ENCODE data around the gene HLA-E. TPM values are rescaled to one million over a fixed set of nuclear protein-coding genes. Genes with fewer than 3 reads are reported as not detected.
"Not testable (repeated sequence)": the region's sequence is repeated elsewhere in the genome, so short reads cannot be mapped to it uniquely, and the experiment has no call there.

The HLA-E gene
- total RNA-seq, 1 experiment from 2014 or later = 47.0 TPM

DNA sequence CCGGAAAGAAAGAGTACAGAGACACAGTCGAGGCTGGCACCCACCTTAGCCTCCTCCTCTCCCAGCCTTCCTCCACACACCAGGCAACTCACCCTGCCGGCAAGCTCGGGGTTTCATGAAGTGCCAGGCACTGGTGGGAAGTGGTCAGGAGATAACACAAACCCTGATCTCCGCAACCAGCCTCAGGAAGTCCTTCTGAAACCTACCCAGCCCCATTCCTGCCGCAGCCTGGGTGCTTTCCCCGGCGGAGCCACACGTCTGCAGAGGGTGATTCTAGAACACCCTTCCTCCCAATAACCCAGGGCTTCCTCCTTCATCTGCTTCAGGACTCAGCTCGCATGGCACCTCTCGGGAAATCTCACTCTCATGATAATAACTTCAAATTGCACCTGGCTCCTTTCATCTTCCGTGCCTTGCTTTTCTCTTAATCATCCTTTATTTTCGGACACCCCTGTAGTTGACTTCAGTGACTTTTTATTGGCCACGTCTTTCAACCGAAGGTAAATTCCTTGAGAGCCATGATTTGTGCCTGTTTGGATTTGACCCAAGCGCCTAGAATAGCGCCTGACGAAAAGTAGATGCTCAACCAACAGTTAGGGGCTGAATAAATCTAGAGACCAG is 8.7 kb upstream of the HLA-E start:
- no TSS peak for BruUV-seq (replicated peaks)
- H3K9me3 ChIP-seq = no peaks in the 10 kb centered on the region
- Mint-ChIP-seq H3K27me3 (ENCODE audit: insufficient read depth, unreplicated experiment) (peaks cover 30% of the 10 kb centered on the region), H3K9me3 (ENCODE audit: unreplicated experiment) (no peaks in the 10 kb centered on the region), H3K36me3 (ENCODE audit: insufficient read depth, unreplicated experiment) (no peaks in the 10 kb centered on the region), H3K4me3 (ENCODE audit: unreplicated experiment) (peak overlapping the region; percentile 13), H3K27ac (ENCODE audit: unreplicated experiment) (no peak overlapping the region), H3K4me1 (ENCODE audit: low read depth, unreplicated experiment) (peaks cover 11% of the 10 kb centered on the region)
- POLR2A ChIA-PET = no interaction called here
- H3K27me3 ChIP-seq (replicated peaks; ENCODE audit: control insufficient read depth, insufficient read depth, low read length) = peaks cover 4% of the 10 kb centered on the region
- no peak overlapping the region for H3K4me3 ChIP-seq (ENCODE audit: low read depth, low read length)
- CTCF ChIA-PET = interaction anchor here (0.9 to 1.9 kb wide), 2 partner anchors 64 to 65 kb away, joined by 3 to 60 read pairs; no protein-coding TSS in a partner anchor
- intact Hi-C loops (cut with micrococcal nuclease; ENCODE audit: unreplicated experiment) = loop anchor here (5.0 kb wide), 2 partner anchors 192 to 607 kb away; partner anchors contain the start of gene DHX16
- H3K4me1 ChIP-seq = peaks cover 16% of the 10 kb centered on the region
- no peak for DNase-seq
- no peak for TF ChIP-seq CTCF (IDR thresholded peaks at IDR 0.05; ENCODE audit: insufficient read depth in 1 of 2, low read depth in 1 of 2, low read length in 1 of 2, severe bottlenecking in 1 of 2, unreplicated experiment in 1 of 2)
- no peaks in the 10 kb centered on the region for H3K36me3 ChIP-seq (ENCODE audit: control insufficient read depth, insufficient read depth, low read length)

GRCh38 chr6:30481211-30481964 is 7.9 kb upstream of the HLA-E start:
- H3K9me3 ChIP-seq = no peaks in the 10 kb centered on the region
- peaks cover 11% of the 10 kb centered on the region for H3K4me1 Mint-ChIP-seq (ENCODE audit: low read depth, unreplicated experiment)
- ChIA-PET POLR2A (interaction anchor here (1.0 kb wide), 1 partner anchor 90 kb away, joined by 3 read pairs; the partner anchor contains the start of gene ABCF1), CTCF (interaction anchor here (1.0 to 1.9 kb wide), 17 partner anchors 14 to 348 kb away, joined by 3 to 60 read pairs (median 6); partner anchors contain the start of genes ABCF1, GNL1 and PRR3)
- H3K27me3 Mint-ChIP-seq (ENCODE audit: insufficient read depth, unreplicated experiment) = peaks cover 27% of the 10 kb centered on the region
- no peak for DNase-seq
- BruUV-seq (replicated peaks) = no TSS peak
- no peaks in the 10 kb centered on the region for H3K9me3 Mint-ChIP-seq (ENCODE audit: unreplicated experiment)
- H3K27me3 ChIP-seq (replicated peaks; ENCODE audit: control insufficient read depth, insufficient read depth, low read length) = peaks cover 4% of the 10 kb centered on the region
- peak overlapping the region; percentile 21 for H3K4me3 ChIP-seq (ENCODE audit: low read depth, low read length)
- peaks cover 16% of the 10 kb centered on the region for H3K4me1 ChIP-seq
- TF ChIP-seq CTCF (IDR thresholded peaks at IDR 0.05; ENCODE audit: insufficient read depth in 1 of 2, low read depth in 1 of 2, low read length in 1 of 2, severe bottlenecking in 1 of 2, unreplicated experiment in 1 of 2) = peak in 1 of 2 experiments; percentile 15
- H3K36me3 ChIP-seq (ENCODE audit: control insufficient read depth, insufficient read depth, low read length) = no peaks in the 10 kb centered on the region
- peak overlapping the region; percentile 13 for H3K4me3 Mint-ChIP-seq (ENCODE audit: unreplicated experiment)
- H3K36me3 Mint-ChIP-seq (ENCODE audit: insufficient read depth, unreplicated experiment) = no peaks in the 10 kb centered on the region
- intact Hi-C loops (cut with micrococcal nuclease; ENCODE audit: unreplicated experiment) = loop anchor here (5.0 kb wide), 2 partner anchors 191 to 606 kb away; partner anchors contain the start of gene DHX16
- no peak overlapping the region for H3K27ac Mint-ChIP-seq (ENCODE audit: unreplicated experiment)

DNA sequence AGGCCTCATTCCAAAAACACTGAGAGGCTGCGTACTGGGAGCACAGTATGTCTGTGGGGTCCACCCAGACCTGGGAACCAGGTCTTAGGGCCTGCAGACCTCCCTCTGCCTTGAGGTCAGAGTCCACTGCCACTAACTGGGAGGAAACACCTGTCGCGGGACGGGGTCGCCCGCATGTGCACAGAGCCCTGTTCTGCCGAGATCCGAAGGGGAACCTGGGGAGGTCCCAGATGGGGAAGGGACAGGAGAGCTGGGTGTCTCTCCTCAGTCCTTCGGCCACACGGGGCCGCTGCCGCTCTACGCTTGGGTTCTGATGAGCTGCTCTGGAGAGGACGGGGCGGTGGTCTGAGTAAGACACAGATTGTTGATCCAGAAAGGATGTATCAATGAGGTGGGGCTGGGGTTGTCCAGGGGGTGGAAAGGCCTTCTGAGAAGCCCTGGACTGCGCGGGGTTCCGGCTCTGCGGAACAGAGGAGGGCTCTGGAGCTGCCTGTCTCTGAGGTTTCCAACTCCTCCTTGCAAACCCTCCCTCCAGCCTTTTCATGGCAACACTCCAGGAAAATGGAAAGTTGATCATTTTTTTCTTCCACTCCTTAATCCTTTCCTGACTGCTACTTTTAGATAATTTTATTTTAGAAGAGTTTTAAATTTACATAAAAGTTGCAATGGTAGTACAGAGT is 7.2 kb upstream of the HLA-E start:
- H3K9me3 Mint-ChIP-seq (ENCODE audit: unreplicated experiment); H3K27me3 ChIP-seq (replicated peaks; ENCODE audit: control insufficient read depth, insufficient read depth, low read length); H3K36me3 Mint-ChIP-seq (ENCODE audit: insufficient read depth, unreplicated experiment); H3K27ac Mint-ChIP-seq (ENCODE audit: unreplicated experiment); H3K36me3 ChIP-seq (ENCODE audit: control insufficient read depth, insufficient read depth, low read length); BruUV-seq (replicated peaks); H3K9me3 ChIP-seq: not testable (repeated sequence)
- Mint-ChIP-seq H3K4me1 (ENCODE audit: low read depth, unreplicated experiment) (peaks cover 11% of the 10 kb centered on the region), H3K4me3 (ENCODE audit: unreplicated experiment) (peak overlapping the region; percentile 13), H3K27me3 (ENCODE audit: insufficient read depth, unreplicated experiment) (peaks cover 27% of the 10 kb centered on the region)
- TF ChIP-seq CTCF (IDR thresholded peaks at IDR 0.05; ENCODE audit: insufficient read depth in 1 of 2, low read depth in 1 of 2, low read length in 1 of 2, severe bottlenecking in 1 of 2, unreplicated experiment in 1 of 2) = peak; percentile 79 to 90
- CTCF ChIA-PET = interaction anchor here (0.6 to 1.9 kb wide), 20 partner anchors 15 to 347 kb away, joined by 3 to 60 read pairs (median 5); partner anchors contain the start of genes ABCF1, GNL1 and PRR3
- DNase-seq = peak; percentile 85 to 87
- POLR2A ChIA-PET = interaction anchor here (1.0 kb wide), 1 partner anchor 89 kb away, joined by 3 read pairs; the partner anchor contains the start of gene ABCF1
- intact Hi-C loops (cut with micrococcal nuclease; ENCODE audit: unreplicated experiment) = loop anchor here (1.0 to 5.0 kb wide), 4 partner anchors 62 to 605 kb away; partner anchors contain the start of gene DHX16
- Histone ChIP-seq H3K4me3 (ENCODE audit: low read depth, low read length) (peak overlapping the region; percentile 21), H3K4me1 (peaks cover 16% of the 10 kb centered on the region)
